GM12878 (cell line): ENCODE measurements around the gene UBE2D1. TPM values are rescaled to one million over a fixed set of nuclear protein-coding genes. Genes with fewer than 3 reads are reported as not detected.

Source experiments
- ATAC-seq: fragments of 200-7000 bp; cut with Tn5 transposase; 3 replicates; pipeline ENCODE4 v1.9.1; 2020; ENCODE audit warnings: mild to moderate bottlenecking, moderate library complexity
- BruUV-seq: library from RNA; stranded (reverse); fragments of 400-500 nt; replicated peaks from 2 replicates; lab custom pipeline; 2021; lab: Mats Ljungman, UMichigan
- CTCF ChIA-PET: fragments of 300-600 bp; sonication (Branson Sonifier 250); formaldehyde crosslinking; extraction: SDS; loops from one replicate; lab custom pipeline; 2021; ENCODE audit warnings: inconsistent platforms; lab: Yijun Ruan, JAX
- POLR2A ChIA-PET: fragments of 350-600 bp; formaldehyde crosslinking; extraction: SDS; loops from one replicate; lab custom pipeline; 2021; ENCODE audit warnings: inconsistent platforms; lab: Charles Lee
- RAD21 ChIA-PET: fragments of 300-600 bp; sonication (Branson Sonifier 250); formaldehyde crosslinking; loops from one replicate; lab custom pipeline; 2023; ENCODE audit warnings: antibody characterized with exemption; ENCODE audit not compliant: unreplicated experiment; lab: Charles Lee
- SMC1A ChIA-PET: fragments of 300-600 bp; sonication (Branson Sonifier 250); formaldehyde crosslinking; loops from one replicate; lab custom pipeline; 2023; ENCODE audit not compliant: unreplicated experiment, uncharacterized antibody; lab: Charles Lee
- DNase-seq: peaks from one replicate; pipeline ENCODE4 v3.0.0-alpha.2; 2011; ENCODE audit warnings: low read depth, low spot score
- FAIRE-seq: peaks from 3 replicates; lab custom pipeline; 2011; peaks lifted over from hg19 to GRCh38; lab: Jason Lieb, UNC
- H2AFZ ChIP-seq: 2 replicates; pipeline ENCODE4 v1.6.0; 2011; ENCODE audit warnings: low read depth, low read length, control low read depth; ENCODE audit not compliant: control insufficient read depth
- H3K27ac ChIP-seq: 2 replicates; pipeline ENCODE4 v1.5.1; 2011; ENCODE audit warnings: control low read depth; ENCODE audit not compliant: control insufficient read depth, insufficient read depth
- H3K27me3 ChIP-seq, 2 experiments: replicated peaks in 1 of 2; 2 replicates each; pipeline versions ENCODE4 v1.6.0 to v1.6.1; 2011; ENCODE audit warnings: low read length in 1 of 2; ENCODE audit not compliant: control insufficient read depth in 2 of 2, insufficient read depth in 2 of 2
- H3K36me3 ChIP-seq, 2 experiments: 2 replicates each; pipeline ENCODE4 v1.5.1; 2011; ENCODE audit warnings: low read length in 1 of 2; ENCODE audit not compliant: control insufficient read depth in 2 of 2, insufficient read depth in 2 of 2
- H3K4me1 ChIP-seq: 2 replicates; pipeline ENCODE4 v1.6.1; 2011; ENCODE audit warnings: mild to moderate bottlenecking, low read length, moderate library complexity, mixed read lengths; ENCODE audit not compliant: control insufficient read depth, insufficient read depth
- H3K4me2 ChIP-seq: 2 replicates; pipeline ENCODE4 v1.6.0; 2011; ENCODE audit warnings: control low read depth; ENCODE audit not compliant: control insufficient read depth, insufficient read depth
- H3K4me3 ChIP-seq: fragments of 200-600 bp; sonication (generic); 2 replicates; pipeline ENCODE4 v1.5.1; 2016
- H3K79me2 ChIP-seq: 2 replicates; pipeline ENCODE4 v1.6.0; 2011; ENCODE audit warnings: low read length; ENCODE audit not compliant: control insufficient read depth, insufficient read depth
- H3K9ac ChIP-seq: 2 replicates; pipeline ENCODE4 v1.8.0; 2011; ENCODE audit warnings: low read length, control low read depth, mixed read lengths; ENCODE audit not compliant: control insufficient read depth, insufficient read depth
- H3K9me3 ChIP-seq: replicated peaks from 3 replicates; pipeline ENCODE4 v1.5.1; 2011; ENCODE audit warnings: mild to moderate bottlenecking, low read length; ENCODE audit not compliant: control insufficient read depth, insufficient read depth
- H4K20me1 ChIP-seq: 2 replicates; pipeline ENCODE4 v1.6.0; 2011; ENCODE audit not compliant: control insufficient read depth, insufficient read depth
- E2F4 ChIP-seq: IDR thresholded peaks from 2 replicates; pipeline ENCODE4 v1.6.1; 2012; ENCODE audit warnings: low read depth, low read length, improper control_type of control experiment
- EP300 ChIP-seq, 2 experiments: fragments of 150-350 bp in 1 of 2; IDR thresholded peaks; 2 replicates each; pipeline ENCODE4 v1.6.1; 2011 to 2012; ENCODE audit warnings: low read depth in 2 of 2, low read length in 2 of 2, borderline replicate concordance in 1 of 2, improper control_type of control experiment in 1 of 2, inconsistent platforms in 1 of 2; ENCODE audit not compliant: control insufficient read depth in 1 of 2
- HSF1 ChIP-seq: fragments of 150-350 bp; IDR thresholded peaks from 2 replicates; pipeline ENCODE4 v1.6.1; 2014; ENCODE audit warnings: mild to moderate bottlenecking, low read depth, low read length
- POLR2AphosphoS5 ChIP-seq: IDR thresholded peaks from 2 replicates; pipeline ENCODE4 v1.6.1; 2011; ENCODE audit warnings: mild to moderate bottlenecking, low read length, inconsistent platforms
- SREBF2 ChIP-seq: IDR thresholded peaks from 2 replicates; pipeline ENCODE4 v1.6.1; 2012; ENCODE audit warnings: mild to moderate bottlenecking, low read length
- ZNF217 ChIP-seq: fragments of 450-650 bp; IDR thresholded peaks from 2 replicates; pipeline ENCODE4 v1.6.1; 2017; ENCODE audit warnings: antibody characterized with exemption, mild to moderate bottlenecking
- WGBS: methylation state at CpG from one replicate; pipeline ENCODE4 v1.1.6; 2016; ENCODE audit warnings: low lambda C conversion rate; ENCODE audit not compliant: insufficient replicate concordance, insufficient coverage; ENCODE audit errors: missing lambda C conversion rate; 5-methylcytosine and 5-hydroxymethylcytosine counted together
- in situ Hi-C: fragments of 300-500 bp; cut with MboI; formaldehyde crosslinking; loops from 9 replicates; pipeline ENCODE4 v1.14.3; 2018; ENCODE audit warnings: mixed read lengths
- intact Hi-C: fragments of 100-400 bp; cut with micrococcal nuclease; formaldehyde crosslinking; loops from one replicate; pipeline ENCODE4 v1.14.2; 2022; ENCODE audit not compliant: unreplicated experiment
- polyA plus RNA-seq, 11 experiments: library from polyadenylated mRNA; depleted of rRNA in 4 of 11; unstranded in 6 of 11; stranded (reverse) in 5 of 11; fragments of >200 nt; fragmentation: Nextera tagmentation in 4 of 11; fragmentation: Illumina TruSeq in 1 of 11; extraction: Ambion mirVana in 4 of 11; extraction: Trizol in 1 of 11; gene quantifications; 1 replicate in 1 of 11; 2 replicates in 10 of 11; pipeline versions ENCODE4 v1.2.1 to v1.2.3, GENCODE V29; 2011 to 2016; ENCODE audit warnings: inconsistent platforms in 2 of 11, missing spikeins in 2 of 11, low read depth in 1 of 11
- total RNA-seq, 4 experiments: library from RNA; depleted of rRNA in 3 of 4; stranded (reverse); fragments of >200 nt in 3 of 4; fragmentation: Illumina TruSeq in 1 of 4; extraction: Trizol in 1 of 4; gene quantifications; 2 replicates each; pipeline versions ENCODE4 v1.2.1 to v1.2.3, GENCODE V29; 2013 to 2021

Gene UBE2D1
- total and polyA plus RNA-seq, 10 of the 15 experiments (the other 5 are each of a cell fraction or from before 2014, with no cell fraction given): 6.1 to 32.0 (median 15.5) TPM

- FAIRE-seq: no peak
- in situ Hi-C loops (no loop called here), intact Hi-C loops (no loop called here)
- Histone ChIP-seq H4K20me1 (no peaks in the 10 kb centered on the region), H3K4me1 (no peaks in the 10 kb centered on the region), H3K27ac (no peak overlapping the region), H2AFZ (no peak overlapping the region), H3K27me3 (no peaks in the 10 kb centered on the region), H3K4me2 (no peak overlapping the region), H3K36me3 (no peaks in the 10 kb centered on the region), H3K9ac (no peak overlapping the region), H3K79me2 (no peaks in the 10 kb centered on the region), H3K9me3 (no peaks in the 10 kb centered on the region), H3K4me3 (no peak overlapping the region)
- ChIA-PET SMC1A (interaction anchor here (0.7 to 1.6 kb wide), 8 partner anchors 14 to 824 kb away, joined by 3 to 8 read pairs (median 4); no protein-coding TSS in a partner anchor), POLR2A (interaction anchor here (0.7 kb wide), 1 partner anchor 60 kb away, joined by 3 read pairs; no protein-coding TSS in a partner anchor), CTCF (interaction anchor here (0.6 to 2.5 kb wide), 7 partner anchors 11 to 83 kb away, joined by 3 to 7 read pairs (median 3); partner anchors contain the start of gene CISD1), RAD21 (interaction anchor here (0.9 to 1.5 kb wide), 3 partner anchors 12 to 81 kb away, joined by 3 to 8 read pairs (median 4); partner anchors contain the start of gene TFAM)
- no TSS peak for BruUV-seq
- no peak for DNase-seq
- TF ChIP-seq HSF1: no peak
- ATAC-seq: no peak
- WGBS: 68% methylated on average over 3 of the region's 3 CpGs
These were observed 30.6 kb upstream of the UBE2D1 start for GRCh38 chr10:58304099-58304633.

DNA sequence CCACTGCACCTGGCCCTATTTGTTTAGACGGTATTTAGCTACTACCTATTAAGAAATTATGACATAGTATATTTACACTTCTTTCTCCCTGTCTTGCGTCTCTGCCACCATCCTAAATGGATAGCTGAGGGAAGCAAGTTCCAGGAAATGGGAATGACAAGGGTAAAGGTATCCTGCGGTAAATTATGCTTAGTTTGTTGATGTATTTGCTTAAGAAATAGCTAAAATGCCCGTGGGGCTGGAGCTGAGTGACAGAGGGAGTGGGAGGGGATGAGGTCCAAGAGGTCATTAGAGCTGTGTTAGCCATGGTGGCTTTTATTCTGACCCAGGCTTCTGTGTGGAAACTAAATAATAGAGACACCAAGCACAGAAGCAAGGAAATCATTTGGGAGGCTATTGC lies 29.0 kb upstream of the UBE2D1 start:
- no peak overlapping the region for H3K27ac ChIP-seq
- intact Hi-C loops (no loop called here), in situ Hi-C loops (no loop called here)
- no peaks in the 10 kb centered on the region for H3K9me3 ChIP-seq
- ChIA-PET POLR2A (no interaction called here), SMC1A (interaction anchor here (0.8 to 1.3 kb wide), 4 partner anchors 12 to 128 kb away, joined by 3 to 4 read pairs (median 3); no protein-coding TSS in a partner anchor), RAD21 (interaction anchor here (0.9 kb wide), 1 partner anchor 78 kb away, joined by 4 read pairs; no protein-coding TSS in a partner anchor), CTCF (interaction anchor here (0.6 to 2.5 kb wide), 6 partner anchors 9 to 87 kb away, joined by 3 to 7 read pairs (median 3); no protein-coding TSS in a partner anchor)
- H3K36me3 ChIP-seq: no peaks in the 10 kb centered on the region
- ATAC-seq (no peak), DNase-seq (no peak), FAIRE-seq (no peak)
- no peak overlapping the region for H3K4me2 ChIP-seq
- WGBS: 23% methylated on average over 4 of the region's 4 CpGs
- no peak overlapping the region for H3K9ac ChIP-seq
- H3K4me3 ChIP-seq: no peak overlapping the region
- H4K20me1 ChIP-seq: no peaks in the 10 kb centered on the region
- H2AFZ ChIP-seq: no peak overlapping the region
- no peaks in the 10 kb centered on the region for H3K27me3 ChIP-seq
- no TSS peak for BruUV-seq
- no peaks in the 10 kb centered on the region for H3K79me2 ChIP-seq
- H3K4me1 ChIP-seq: no peaks in the 10 kb centered on the region
- no peak for TF ChIP-seq HSF1
- no peak for TF ChIP-seq E2F4
- TF ChIP-seq ZNF217: no peak
- no peak for TF ChIP-seq EP300 (IDR thresholded peaks at IDR 0.05; ENCODE audit: borderline replicate concordance in 1 of 2, control insufficient read depth in 1 of 2, low read depth in 2 of 2, low read length in 2 of 2)
- TF ChIP-seq SREBF2: no peak
- TF ChIP-seq POLR2AphosphoS5: no peak
